NCI-H460 (cell line): ENCODE data around the gene ALDH1A3. TPM values are rescaled to one million over a fixed set of nuclear protein-coding genes. Genes with fewer than 3 reads are reported as not detected.

Experiments
- DNase-seq: peaks from one replicate; pipeline ENCODE4 v3.0.0-alpha.2; 2016; ENCODE audit warnings: low read depth; ENCODE audit errors: extremely low read depth
- total RNA-seq: library from RNA; depleted of rRNA; stranded (reverse); fragments of >200 nt; shearing (Covaris generic); gene quantifications from 2 replicates; pipeline ENCODE4 v1.2.3, GENCODE V29; 2014

The ALDH1A3 gene
- total RNA-seq, 1 experiment from 2014 or later, result 1.9 TPM

- no peak for DNase-seq
Measured at GRCh38 chr15:100858294-100858693, 21.3 kb upstream of the ALDH1A3 start.

DNA sequence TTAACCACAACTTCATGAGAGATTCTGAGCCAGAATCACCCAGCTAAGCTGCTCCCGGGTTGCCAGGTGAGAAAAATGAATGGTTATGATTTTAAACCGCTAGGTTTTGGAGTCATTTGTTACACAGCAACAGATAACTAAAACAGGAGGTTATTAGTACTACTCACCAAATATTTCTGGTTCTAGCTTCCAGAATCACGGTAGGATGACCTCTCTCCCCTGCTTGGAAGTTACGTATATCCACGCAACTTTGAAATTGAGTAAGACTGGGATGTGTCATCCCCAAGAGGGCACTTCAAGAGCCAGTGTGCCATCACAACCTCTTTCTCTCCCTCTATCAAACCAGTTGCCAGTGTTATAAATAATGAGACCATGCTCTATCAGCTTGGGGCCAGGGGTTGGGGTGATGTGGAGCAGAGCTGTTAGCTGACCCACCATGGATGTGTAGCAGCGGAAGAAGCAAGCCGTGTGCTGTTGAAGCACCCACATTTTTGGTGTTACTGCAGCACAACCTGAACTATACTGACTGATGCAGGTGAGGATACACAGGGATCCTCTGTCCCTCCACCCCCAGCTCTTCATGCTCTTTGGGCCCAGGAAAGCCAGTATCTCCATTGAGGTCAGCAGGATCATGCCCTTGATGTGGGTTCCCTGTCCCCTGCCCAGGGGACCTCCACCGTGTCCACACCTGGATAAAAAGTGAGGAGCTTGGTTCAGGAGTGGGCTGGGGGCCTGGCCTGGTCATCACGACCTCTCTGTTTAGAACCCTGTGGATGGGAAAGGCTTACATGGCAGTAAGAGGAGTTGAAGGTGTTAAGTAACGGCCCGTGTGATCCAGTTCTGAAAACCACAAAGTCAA is 19.4 kb upstream of the ALDH1A3 start:
- DNase-seq, result no peak

DNA sequence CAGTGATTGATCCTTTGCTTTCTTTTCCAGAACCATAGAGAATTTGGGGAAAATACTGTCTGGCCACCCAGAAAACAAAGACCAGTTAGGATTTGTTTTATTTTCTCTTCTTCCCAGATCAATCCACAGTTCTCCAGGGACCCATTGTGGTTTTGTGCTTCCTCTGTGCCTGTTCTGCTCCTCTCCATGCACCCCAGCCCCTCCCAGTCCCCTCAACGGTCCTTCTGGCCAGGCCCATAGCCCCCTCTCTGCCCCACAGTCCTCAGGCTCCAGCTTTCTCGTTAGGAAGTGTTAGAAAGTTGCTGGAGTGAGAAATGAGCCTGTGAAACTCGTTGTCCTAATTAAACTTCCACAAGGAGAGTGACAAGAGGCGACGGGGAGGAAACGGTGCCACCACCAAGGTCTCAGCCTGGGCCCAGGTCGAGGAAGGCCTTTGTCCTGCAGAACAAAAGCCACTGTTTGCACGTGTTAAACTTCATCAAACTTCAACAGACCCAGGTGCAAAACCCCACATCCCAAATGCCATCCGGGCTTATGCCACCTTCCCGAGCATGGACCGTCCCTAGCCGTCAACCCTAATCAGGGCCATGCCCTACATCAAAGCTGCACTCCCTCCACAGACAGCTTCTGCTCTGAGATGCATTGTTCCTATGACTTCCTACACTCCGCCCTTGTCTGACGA is 18.7 kb upstream of the ALDH1A3 start:
- no peak for DNase-seq

DNA sequence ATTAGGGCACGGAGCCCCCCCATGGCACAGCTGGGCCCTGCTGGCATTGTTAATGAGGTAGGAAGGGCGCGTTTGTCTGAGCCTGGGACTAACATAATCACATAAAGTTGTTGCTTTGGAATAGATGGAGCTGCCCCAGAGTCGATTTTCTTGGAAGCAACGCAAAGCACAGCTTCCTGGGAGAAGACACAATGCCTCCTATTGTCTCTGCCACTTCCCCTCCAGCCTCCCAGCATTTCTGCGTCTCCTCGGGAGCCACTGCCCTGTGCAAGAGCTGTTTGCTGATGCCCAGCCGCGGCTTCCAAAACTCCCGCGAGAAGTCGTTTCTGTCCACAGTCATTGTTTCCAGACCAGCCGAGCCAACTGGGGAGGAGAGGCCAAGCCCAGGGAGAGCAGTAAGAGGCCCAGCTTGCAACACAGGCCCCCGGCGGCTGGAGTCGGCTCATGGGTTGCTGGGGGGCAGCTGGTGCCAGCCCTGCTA is 18.1 kb upstream of the ALDH1A3 start:
- DNase-seq, result no peak

DNA sequence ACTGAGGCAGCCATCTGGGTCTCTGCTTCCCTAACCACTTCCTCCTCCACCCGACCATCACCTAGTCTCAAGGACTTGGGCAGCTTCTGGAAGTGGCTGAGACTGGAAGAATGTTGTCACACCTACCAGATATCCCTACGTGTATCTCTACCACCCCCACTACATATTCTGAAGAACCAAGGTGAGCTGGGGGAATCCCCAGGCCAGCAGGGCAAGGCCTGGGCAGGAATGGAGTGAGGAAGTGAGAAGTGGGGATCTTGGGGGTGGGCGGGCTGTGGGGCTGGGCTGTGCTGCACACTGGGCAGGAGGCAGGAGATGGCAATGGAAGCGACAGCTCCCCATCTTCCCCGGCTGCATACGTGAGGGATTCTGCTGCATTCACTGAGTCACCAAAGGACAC is 17.5 kb upstream of the ALDH1A3 start:
- no peak for DNase-seq

DNA sequence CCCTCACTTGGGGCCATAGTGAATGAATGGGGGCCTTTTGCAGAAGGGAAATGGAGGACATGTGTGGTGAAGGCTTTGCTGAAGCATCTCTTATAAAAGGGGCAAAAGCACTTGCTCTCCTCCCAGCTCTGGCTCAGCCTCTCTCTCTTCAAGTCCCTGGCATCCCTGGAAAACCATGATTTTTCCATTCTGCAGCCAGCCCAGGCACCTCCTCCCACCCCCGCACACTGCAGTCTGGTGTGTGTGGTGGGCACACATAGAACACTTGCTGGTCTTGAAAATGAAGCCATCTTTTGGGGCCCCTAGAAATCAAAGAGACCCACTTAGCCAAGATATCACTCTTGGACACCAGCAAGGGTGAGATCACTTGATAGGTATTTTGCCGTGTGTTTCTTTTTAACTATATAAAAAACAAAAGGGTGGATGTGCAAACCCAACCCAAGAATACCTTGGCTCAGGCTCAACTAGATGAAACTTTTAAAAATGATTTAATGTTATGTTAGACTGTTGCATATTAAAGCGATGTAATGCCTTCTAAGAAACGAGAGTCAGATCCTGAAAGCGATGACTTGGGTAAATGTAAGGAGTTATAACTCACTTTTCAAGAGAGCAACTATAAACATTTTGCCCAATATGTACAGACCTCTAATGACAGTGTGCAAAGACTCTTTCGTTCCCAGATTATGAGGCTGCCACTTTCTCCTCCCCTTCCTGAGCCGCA is 16.4 kb upstream of the ALDH1A3 start:
- no peak for DNase-seq

GRCh38 chr15:100863796-100864267 is 15.8 kb upstream of the ALDH1A3 start:
- no peak for DNase-seq

GRCh38 chr15:100866386-100867330 is 13.0 kb upstream of the ALDH1A3 start:
- no peak for DNase-seq

DNA sequence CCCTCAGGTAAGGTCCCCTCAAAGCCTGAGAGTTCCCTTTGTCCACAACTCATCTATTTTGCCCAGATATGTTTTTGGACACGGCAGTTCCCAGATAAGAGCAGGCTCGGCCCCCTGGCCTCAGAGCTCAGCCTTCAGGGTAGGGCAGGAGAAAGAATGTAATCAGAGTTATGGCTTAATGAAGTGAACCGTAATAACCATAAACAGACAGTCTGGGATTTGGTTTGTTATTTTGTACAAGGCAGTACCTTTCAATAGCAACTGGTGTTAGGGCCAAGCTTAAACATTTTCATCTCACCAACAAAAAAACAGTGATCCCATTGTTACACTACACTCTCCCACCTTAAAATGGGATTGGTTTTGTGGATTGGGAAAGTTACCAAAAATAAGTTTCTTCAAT is 12.2 kb upstream of the ALDH1A3 start:
- no peak for DNase-seq

DNA sequence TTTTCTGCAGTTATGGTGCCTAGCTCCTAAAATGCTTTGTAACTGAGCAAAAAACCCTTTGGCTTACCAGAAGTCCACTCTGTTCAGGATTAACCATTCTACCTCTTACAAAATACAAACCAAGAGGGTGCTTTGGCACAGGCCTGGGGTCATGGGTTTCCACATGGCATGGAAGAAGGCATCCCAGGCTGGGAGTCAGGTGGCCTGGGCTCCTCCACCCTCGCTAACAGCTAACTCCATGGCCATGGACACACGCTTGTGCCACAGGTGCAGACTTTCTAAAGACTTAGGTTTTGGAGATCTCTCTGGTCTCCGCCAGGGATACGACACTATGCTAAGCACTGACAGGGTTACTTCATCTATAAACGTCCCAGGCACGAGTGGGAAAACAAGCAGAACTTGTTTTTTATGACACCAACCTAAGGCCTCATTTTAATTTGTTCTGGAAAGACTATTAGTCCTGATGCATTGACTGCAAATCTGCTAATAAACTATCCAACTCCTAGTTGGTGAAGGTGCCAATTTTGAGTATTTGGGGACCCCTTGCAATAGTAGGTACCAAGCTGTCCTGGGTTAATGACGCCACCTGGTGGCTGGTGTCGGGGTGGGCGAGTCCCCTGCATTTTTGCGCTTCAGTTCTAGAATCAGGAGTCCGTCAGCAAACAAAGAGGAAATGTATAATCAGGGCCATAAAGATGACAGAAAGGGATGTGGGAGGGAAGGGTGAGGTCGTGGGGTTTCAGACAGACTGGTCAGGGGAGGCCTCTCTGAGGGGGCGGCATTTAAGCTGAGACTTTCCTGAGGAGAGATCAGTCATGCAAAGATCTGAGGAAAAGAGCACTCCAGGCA is 10.3 kb upstream of the ALDH1A3 start:
- no peak for DNase-seq

GRCh38 chr15:100873029-100873677 is 6.5 kb upstream of the ALDH1A3 start:
- peak; percentile 69 for DNase-seq

- no peak for DNase-seq
Measured at GRCh38 chr15:100875495-100875894, 4.1 kb upstream of the ALDH1A3 start.

DNA sequence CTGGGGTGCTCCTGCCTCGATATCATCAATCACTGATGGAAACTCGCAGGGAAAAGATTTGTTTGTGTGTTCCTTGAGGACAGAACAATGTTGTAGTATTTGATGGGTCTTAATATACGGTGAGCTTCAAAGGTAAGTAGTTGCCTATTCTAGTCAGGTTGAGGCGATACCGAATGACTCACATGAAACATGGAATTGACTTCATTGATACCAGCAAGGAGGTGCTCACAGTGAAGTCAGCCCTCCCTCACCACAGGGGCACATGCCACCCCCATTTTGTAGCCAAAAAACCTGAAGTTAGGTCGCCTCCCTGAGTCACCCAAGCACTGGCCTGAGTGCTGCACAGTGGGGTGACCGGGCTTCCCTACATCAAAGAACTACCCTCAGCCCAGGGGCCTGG is 3.7 kb upstream of the ALDH1A3 start:
- DNase-seq, result no peak

DNA sequence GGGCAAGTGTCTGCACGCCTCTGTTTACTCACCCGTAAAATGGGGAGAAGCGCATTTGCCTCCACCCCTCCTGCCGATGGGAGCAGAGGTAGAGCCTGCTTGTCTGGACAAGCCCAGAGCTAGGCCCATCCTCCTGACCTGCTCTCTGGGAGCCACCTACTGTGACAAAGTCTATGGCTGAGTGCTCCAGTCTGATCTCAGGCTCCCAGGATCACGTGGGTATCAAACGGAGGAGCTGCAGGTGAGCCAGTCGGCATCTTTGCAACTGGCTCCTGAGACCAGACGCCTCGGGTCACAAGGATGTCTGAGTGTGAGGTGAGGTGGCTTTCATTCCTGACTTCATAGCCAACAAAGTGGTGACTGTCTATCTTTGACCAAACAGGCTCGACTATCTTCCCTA is 2.1 kb upstream of the ALDH1A3 start:
- no peak for DNase-seq

DNA sequence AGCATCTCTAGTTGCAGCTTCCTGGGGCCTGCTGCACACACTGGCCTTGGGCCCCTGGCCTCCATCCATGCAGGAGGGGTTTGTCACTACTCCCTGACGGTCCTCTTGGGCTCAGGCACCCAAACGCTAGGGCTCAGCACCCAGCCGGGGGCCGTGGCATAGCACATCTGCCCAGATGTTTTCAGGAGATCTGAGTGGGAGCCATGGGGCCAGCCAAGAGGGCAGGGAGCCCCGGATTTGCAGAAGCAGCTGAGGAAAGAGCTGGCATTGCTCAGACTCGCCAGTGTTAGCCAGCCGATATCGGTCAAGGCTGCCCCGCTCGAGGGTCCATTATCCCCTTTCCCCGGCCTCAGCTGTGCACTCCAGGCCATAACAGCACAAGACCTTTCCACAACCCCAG is 1.5 kb upstream of the ALDH1A3 start:
- no peak for DNase-seq

GRCh38 chr15:100878648-100879047 is 983 bp upstream of the ALDH1A3 start:
- DNase-seq, result no peak

DNA sequence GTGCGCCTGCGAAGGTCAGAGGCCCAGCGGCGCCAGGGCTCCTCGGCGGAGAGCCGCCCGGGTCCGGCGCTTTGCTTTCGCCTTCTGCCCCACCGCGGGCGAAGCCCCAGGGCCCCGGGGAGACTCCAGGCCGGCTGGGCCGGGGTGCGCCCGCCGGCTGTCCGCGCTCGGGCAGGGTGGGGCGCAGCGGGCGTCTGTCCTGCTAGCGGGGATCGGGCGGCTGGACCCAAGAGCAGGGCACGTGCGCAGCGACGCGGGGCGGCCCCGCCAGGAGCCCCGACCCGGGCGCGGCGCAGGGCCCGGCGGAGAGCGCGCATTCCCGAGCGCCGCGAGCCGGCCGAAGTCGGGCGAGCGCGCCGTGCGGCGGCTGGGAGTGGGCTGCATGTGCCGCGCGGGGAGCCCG is 569 bp upstream of the ALDH1A3 start:
- no peak for DNase-seq

- DNase-seq, result no peak
Measured at GRCh38 chr15:100880139-100880896, 687 bp downstream of the ALDH1A3 start.
